Activated T-cell treated with anti-CD3 and anti-CD28 coated beads, Interleukin-2, amount 50 U/mL, for 48 hours (primary cell): Measurements from ENCODE around the gene SLC38A4.
"Not testable (repeated sequence)": the region's sequence is repeated elsewhere in the genome, so short reads cannot be mapped to it uniquely, and the experiment has no call there.

Experiments
- DNase-seq, 2 experiments: peaks; one replicate each; pipeline ENCODE4 v3.0.0-alpha.2; 2020

The SLC38A4 gene

GRCh38 chr12:46773586-46774321 is 52.0 kb downstream of the SLC38A4 start:
- no peak for DNase-seq

DNA sequence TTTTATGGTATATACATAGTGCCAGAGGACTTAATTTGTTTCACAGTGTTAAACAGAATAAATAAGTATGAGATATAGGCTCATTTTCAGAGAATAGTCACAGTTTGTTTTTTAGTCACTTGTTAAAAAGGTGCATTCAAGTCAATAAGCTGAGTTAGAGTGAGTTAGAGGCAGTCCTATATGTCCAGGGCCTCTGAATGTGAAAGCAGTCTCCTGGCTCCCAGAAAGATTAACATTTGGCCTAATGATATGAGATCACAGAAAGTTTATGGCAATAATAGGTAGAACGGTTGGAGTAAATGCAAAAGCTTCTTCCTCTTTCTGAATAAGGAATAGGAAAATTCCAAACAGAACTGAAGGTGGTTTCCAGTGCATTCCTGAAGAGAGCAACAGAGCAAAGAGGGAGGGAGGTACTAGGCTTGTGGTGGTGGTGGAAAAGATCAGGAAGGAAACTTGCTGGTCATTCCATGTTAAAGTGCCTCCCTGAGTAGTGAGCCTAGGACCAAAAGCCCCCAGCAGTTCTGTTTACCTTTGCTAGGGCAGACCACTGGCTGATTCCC is 54.4 kb downstream of the SLC38A4 start:
- DNase-seq, result no peak

- no peak for DNase-seq
Observed at GRCh38 chr12:46770501-46771183, 55.2 kb downstream of the SLC38A4 start.

DNA sequence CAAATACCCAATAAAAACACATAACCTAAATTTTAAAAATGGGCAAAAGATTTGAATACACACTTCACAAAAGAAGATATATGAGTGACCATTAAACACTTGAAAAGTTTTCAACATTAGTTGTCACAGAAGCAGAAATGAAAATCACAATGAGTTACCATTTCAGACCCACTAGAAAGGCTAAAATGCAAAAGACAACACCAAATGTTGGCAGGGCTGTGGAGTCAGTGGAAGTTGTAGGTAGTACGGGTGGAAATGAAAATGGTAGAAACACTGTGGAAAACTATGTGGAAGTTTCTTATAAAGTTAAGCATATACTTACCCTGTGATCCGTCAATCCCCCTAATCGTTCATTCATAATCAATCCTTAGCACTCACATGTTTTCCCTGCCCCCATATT is 61.8 kb downstream of the SLC38A4 start:
- no peak for DNase-seq

DNA sequence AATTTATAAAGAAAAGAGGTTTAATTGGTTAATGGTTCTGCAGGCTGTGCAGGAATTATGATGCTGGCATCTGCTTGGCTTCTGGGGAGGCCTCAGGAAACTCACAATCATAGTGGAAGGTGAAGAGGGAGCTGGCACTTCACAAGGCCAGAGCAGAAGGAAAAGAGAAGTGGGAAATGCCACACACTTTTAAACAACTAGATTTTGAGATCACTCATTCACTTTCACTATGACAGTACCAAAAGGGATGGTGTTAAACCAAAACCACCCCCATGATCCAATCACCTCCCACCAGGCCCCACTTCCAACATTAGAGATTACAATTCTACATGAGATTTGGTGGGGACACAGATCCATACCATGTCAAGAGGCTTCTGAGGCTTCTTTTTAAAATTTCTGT is 62.6 kb downstream of the SLC38A4 start:
- DNase-seq, result peak; percentile 18 to 19

DNA sequence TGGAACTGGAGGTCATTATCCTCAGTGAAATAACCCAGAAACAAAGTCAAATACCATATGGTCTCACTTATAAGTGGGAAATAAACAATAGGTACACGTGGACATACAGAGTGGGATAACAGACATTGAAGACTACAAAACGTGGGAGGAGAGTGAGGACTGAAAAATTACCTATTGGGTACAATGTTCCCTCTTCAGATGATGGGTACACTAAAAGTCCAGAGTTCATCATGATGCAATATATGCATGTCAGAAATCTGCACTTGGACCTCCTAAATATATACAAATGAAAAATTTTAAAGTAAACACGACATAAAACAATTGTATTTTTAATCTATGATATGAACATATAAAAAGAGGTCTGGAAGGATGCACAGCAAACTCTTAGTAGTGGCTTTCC is 71.2 kb downstream of the SLC38A4 start:
- no peak for DNase-seq

- no peak for DNase-seq
Observed at GRCh38 chr12:46752396-46752795, 73.4 kb downstream of the SLC38A4 start.

GRCh38 chr12:46751173-46751572 is 74.6 kb downstream of the SLC38A4 start:
- DNase-seq, result no peak

GRCh38 chr12:46749322-46749721 is 76.5 kb downstream of the SLC38A4 start:
- DNase-seq, result no peak

GRCh38 chr12:46744283-46744682 is 81.5 kb downstream of the SLC38A4 start:
- DNase-seq, result no peak

DNA sequence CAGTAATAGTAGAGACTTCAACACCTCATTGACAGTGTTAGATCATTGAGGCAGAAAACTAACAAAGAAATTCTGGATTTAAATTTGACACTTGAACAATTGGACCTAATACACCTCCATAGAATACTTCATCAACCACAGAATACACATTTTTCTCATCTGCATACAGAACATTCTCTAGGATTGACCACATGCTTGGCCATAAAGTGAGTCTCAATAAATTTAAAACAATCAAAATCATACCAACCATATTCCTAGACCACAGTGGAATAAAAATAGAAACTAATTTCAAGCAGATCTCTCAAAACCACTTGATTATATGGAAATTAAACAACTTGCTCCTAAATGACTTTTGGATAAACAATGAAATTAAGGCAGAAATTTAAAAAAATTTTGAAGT is 82.3 kb downstream of the SLC38A4 start:
- DNase-seq, result no peak

DNA sequence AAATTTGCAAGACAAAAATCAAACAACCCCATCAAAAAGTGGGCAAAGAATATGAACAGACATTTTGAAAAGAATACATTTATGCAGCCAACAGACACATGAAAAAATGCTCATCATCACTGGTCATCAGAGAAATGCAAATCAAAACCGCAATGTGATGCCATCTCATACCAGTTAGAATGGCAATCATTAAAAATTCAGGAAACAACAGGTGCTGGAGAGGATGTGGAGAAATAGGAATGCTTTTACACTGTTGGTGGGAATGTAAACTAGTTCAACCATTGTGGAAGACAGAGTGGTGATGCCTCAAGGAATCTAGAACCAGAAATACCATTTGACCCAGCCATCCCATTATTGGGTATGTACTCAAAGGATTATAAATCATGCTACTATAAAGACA is 83.5 kb downstream of the SLC38A4 start:
- DNase-seq, result not testable (repeated sequence)

GRCh38 chr12:46725332-46725731 is 100.5 kb downstream of the SLC38A4 start:
- no peak for DNase-seq

- no peak for DNase-seq
Observed at GRCh38 chr12:46723629-46724419, 102.0 kb downstream of the SLC38A4 start.

DNA sequence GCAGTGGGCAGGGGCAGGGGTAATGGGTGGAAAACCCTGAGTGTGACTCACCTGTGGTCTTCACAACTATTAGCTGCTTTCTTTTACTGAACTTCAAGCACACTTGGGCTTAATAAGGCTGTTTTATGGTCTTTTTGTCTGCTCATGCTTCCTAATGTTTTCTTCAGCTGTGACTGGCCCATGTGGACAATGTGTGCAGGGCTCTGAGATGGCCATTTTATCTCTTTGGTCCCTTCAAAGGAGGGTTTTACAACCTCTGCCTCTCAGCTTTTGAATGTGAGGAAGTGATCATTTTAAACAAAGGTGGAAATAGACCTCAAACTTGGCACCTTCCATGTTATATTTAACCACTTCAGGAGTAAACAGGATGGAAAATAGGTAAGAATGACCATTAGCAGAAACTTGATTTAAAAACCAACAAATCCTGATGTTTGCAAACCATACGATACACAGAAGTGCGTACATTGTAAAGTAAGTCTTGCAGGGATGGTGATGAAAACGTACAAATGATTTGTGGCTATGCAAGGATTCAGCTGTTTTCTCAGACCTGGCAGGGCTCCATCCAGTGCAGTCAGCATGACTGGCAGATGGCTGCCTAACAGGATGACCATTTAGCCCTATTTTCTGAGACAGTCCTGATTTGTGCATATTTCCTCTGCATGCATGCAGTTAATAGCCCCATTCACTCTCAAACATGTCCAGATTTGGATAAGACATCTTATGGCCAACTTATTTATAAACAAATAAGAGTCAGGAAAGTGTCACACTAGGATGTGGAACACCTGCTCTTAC is 103.2 kb downstream of the SLC38A4 start:
- no peak for DNase-seq

DNA sequence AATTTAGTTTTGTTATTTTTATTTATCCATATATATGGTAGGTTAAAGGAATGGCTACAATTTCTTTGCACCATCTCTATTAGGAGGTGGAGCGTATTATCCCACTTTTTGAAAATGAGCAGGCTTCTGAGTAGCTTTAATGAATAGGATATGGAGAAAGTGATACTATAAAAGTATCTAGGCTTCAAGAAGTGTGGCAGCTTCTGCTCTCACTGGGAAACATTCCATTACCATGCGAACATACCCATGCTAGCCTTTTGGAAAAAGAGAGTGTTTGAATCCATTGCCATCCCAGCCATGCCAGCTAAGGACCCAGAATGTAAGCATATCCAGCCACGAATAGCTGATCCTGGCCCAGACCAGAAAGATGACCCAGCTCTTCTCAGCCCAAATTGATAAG is 107.3 kb downstream of the SLC38A4 start:
- DNase-seq, result no peak

DNA sequence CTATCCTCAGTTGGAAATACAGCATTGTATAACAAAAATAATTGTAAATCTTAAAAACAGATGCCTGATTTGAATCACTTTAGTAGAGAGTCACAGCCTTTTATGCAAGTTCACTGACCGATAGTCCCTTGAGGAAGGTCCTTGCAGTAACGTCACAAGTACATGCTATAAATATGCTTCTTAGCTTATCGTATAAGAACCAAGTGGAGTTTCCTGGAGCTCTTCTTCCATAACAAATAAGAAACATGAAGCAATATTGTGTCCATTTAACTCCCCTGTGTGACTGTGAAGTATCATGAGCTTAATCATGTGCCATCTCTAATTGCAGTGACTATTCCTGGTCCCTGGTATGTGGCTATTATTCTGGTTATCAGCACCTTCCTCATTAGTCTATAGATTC is 107.9 kb downstream of the SLC38A4 start:
- DNase-seq, result no peak

- no peak for DNase-seq
Observed at GRCh38 chr12:46717159-46717558, 108.6 kb downstream of the SLC38A4 start.
